NCI-H82 treated with DMSO at 0.1 percent for 48 hours (cell line): ENCODE data around the gene GLIS2.

Source experiments
- DNase-seq: peaks from one replicate; lab custom pipeline; 2025; ENCODE audit not compliant: unreplicated experiment; lab: John Stamatoyannopoulos, UW

The GLIS2 gene

DNA sequence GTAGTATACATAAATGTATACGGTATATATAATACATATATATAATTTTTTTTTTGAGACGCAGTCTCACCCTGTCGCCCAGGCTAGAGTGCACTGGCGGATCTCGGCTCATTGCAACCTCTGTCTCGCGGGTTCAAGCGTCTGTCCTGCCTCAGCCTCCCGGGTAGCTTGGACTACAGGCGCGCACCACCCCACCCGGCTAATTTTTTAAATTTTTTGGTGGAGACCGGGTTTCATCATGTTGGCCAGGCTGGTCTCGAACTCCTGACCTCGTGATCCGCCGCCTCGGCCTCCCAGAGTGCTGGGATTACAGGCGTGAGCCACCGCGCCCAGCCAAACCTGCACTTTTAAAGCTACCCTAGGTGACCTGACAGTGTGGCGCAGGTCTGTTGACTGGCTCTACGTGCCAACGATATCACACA is 34.5 kb downstream of the GLIS2 start:
- DNase-seq = no peak

DNA sequence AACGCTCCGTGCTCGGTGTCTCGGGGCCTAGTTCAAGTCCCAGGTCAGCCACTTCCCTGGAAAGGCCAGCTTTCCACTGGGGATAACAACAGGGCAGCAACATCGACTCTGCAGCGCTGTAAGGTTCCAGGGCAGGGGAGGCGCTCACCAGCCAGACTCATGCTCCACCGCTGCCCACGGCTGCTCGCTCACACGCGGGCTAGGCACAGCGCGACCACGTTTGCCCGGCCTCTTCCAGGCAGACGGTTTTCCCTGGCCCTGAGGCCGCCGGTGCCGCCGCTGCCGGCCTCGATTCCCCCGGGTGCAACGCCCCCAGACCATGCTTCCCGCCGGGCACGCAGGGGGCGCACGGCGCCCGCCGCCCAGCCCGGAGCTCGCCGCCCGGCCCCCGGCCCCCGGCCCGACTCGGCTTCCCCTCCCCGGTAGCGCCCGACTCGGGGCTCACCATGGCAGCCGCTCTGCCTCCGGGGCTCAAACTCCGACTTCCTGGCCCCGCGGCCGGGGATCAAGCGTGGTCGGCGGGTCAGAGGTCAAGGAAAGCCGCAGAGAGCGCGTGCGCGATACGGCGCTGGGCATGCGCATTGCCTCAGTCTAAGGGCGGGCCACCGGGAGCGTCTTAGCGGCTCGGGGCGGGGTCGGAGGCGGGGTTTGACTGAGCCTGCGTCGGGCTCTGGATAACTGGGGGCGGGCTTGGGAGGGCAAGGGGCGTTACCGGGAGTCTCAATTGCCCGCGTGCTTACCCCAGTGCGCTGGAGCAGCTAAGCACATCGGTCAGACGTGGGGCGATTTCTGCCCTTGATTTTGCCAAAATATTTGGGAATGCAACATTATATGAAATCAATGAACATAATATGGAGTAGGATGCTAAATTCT is 35.2 kb downstream of the GLIS2 start, which contains the start of gene PAM16:
TSS of gene PAM16 (minus strand) at position 535 of the 873 bp plus-strand sequence. CDS start at position 448, 87 bp downstream.
- peak; percentile 94 for DNase-seq

DNA sequence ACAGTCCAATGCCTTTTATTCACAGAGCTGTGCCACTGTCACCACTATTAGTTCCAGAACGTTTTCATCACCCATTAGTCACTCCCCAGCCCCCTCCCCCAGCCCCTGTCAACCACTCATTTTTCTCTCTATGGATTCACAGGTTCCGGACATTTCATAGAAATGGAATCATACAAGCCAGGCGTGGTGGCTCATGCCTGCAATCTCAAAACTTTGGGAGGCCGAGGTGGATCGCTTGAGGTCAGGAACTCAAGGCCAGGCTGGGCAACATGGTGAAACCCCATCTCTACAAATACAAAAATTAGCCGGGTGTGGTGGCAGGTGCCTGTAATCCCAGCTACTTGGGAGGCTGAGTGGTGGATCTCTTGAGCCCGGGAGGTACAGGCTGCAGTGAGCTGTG is 36.0 kb downstream of the GLIS2 start:
- DNase-seq = no peak

DNA sequence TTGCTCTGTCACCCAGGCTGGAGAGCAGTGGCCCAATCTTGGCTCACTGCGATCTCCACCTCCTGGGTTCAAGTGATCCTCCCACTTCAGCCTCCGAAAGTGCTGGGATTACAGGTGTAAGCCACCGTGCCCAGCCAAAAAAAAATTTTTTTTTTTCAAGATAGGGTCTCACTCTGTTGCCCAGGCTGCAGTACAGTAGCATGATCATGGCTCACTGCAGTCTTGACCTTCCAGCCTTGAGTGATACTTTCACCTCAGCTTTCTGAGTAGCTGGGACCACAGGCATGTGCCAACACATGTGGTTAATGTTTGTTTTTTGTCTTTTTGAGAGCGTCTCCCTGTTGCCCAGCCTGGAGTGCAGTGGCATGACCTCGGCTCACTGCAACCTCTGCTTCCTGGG is 37.0 kb downstream of the GLIS2 start:
- no peak for DNase-seq

DNA sequence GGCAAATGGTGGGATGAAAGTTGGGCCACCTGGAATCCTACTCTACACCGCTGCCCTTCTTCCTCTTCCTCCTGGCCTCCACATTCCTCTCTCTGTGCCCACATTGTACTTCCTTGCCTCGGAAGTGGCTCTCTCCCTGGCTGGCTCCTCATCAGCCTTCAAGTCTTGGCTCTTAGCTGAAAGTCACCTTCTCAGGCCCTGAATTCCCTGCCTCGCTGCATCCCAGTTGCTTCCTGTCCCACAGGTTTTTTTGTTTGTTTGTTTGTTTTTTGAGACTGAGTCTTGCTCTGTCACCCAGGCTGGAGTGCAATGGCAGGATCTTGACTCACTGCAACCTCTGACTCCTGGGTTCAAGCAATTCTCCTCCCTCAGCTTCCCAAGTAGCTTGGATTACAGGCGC is 37.8 kb downstream of the GLIS2 start:
- no peak for DNase-seq

DNA sequence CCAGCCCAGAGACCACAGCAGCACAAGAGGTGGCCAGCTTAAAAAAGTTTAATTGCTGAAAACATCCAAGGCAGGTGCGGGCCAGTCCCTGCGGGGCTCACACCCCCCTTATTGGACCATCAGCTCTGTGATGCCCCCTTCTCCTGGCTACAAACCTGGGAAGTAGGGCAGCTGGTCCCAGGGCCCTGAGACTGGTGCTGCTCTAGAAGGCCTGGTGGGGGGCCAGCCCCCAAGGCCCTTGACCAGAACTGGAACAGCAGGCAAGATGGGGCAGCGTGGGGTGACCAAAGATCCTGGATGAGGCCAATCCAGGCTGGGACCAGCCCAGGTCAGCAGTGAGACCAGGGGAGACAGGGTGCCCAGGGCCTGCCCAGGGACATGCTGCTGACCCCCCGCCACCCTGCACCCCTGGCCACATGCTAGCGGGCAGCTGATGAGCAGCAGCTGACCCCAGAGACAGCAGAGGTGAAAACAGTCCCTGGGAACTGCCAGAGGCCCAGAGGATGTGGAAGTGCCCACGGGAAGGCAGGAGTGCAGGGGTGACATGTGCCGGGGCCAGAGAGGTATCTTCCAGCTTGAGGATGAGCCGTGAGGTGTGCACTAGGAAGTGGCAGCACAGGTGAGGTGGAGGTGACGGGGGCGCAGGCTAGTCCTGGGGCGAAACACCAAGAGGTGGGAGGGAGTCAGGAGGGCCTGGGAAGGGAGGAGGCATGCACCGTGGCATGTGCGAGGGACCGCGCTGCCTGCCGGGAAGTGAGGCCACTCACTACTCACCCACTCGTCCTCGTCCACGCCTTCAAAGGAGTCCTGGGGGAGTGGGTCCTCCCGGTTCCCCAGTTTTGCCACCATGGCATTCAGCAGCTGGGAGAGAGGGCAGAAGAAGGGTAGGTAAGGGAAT is 38.9 kb downstream of the GLIS2 start:
- DNase-seq = no peak

DNA sequence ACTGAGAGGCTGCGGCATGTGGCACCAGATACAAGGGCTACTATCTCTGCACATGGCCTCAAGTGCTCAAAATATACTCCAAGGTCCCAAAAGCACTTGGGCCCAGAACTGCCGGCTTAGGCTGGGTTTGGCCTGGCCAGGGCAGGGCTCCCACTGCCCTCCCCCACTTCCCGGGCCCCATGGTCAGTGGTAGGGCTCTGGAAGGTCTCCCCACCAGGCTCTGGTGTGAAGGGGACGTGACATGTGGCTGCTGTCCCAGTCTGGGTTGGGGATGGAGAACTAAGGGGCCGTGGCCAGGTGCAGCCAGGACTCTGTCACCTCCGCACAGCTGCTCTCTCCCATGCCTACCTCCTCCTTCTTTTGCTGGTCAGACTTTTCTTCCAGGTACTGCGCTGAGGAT is 41.0 kb downstream of the GLIS2 start:
- no peak for DNase-seq

DNA sequence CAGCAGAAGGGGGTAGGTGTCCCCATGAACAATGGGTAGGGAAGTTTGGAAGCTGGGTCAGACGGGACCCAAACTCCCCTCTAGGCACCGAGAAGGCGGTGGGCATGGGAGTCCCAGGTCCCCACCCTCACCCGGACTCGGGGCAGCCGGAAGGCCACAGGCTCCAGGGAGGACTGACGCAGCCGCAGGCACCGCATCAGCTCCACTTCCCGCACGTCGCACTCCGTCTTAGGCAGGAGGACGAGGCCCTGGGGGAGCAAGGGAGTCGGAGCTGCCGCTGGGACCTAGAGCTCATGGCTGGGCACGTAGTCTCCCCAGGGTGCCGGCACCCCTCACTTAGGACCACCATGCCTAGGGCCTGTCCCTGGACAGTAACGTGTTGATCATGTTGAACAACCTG is 42.4 kb downstream of the GLIS2 start:
- no peak for DNase-seq

DNA sequence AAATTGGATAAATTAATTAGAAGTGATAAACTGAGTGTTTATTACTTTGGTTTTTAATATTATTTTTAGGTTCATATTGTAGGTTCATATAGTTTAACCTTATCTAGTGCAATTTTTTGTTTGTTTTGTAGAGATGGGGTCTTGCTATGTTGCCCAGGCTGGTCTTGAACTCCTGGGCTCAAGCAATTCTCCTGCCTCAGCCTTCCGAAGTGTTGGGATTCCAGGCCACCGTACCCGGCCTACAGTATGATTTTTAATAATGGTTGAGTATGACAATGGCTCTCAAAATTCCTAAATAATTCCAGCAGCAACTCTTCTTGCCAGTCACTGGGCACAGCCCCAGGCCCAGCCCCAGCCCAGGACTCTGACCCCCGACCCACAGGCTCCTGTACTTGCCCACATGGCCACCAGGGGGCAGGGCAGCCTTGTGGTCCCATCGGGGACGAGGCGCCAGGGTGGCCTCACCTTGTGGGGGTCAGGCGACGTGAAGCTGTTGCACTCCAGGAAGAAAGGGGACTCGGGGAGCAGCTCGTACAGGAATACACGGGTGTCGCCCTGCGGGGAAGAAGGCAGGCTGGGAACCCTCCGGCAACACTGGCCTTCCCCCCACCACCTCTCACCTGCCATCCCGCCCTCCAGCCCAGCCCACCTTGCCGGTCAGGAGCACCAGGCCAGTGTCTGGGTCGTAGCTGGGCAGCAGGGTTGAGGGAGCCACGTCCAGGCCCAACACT is 43.1 kb downstream of the GLIS2 start:
- DNase-seq = no peak

DNA sequence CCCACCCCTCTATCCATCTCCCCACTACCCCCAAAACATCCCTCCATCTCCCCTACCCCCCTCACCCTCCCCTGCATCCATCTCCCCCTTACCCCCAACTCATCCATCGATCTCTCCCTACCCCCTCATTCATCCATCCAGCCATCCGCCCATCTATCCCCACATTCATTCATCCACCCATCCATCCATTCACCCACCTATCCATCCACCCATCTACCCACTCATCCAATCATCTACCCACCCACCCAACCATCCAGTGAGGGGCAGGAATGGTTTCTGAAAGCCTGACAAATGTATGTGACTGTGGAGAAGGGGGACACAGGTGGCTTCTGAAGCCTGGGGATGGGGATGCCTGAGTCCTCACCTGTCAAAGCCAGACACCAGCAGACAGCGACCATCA is 44.0 kb downstream of the GLIS2 start:
- DNase-seq = no peak

DNA sequence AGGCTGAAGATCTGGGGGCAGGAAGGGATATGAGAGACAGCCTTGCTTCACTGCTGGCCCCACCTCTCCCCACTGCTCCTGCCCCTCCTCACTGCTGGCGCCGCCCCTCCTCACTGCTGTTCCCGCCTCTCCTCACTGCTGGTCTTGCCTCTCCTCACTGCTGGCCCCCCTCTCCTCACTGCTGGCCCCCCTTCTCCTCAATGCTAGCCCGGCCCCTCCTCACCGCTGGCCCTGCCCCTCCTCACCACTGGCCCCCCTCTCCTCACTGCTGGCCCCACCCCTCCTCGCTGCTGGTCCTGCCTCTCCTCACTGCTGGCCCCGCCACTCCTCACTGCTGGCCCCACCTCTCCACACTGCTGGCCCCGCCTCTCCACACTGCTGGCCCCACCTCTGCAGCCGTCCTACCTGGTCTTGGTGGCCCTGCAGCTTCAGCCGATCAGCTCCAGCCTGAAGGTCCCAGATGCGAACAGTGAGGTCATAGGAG is 44.7 kb downstream of the GLIS2 start:
- DNase-seq = peak; percentile 31

DNA sequence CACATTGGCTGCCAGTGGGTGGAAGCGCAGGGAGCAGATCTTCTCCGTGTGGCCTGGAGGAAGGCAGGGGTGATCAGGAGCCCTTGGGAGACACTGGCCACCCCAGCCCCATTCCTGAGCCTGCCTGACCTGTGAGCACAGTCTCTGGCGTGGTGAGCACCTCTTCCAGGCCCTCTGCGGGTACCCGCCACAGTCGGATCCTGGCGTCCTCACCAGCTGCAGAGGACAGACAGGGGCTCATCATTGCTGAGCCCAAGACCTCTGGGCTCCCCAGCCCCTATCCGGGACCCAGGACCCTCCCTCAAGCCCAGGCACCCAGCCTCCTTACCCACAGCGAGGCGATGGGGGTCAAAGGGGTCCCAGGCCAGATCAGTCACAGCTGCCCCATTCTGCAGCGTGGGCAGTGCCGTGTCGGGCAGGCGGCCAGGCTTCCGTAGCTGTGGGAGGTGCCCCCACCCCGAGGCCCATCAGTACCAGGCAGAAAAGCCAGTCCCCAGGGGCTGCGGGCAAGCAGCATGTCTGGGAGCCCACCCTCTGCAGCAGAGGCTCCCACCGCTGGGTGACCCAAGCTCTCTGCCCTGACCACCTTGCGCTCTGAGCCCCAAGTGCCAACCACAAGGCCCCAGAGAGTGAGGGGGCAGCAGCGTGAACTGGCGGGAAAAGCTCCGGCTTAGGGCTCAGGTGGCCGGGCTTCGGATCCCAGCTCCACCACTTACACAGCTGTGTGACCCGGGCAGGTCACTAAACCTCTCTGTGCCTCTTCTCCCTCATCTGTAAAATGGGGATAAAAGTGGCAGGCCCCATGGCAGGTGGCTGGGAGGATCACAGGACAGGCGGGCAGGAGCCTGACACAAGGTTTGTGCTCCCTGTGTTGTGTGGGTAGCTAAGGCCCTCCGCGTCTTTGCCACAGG is 45.4 kb downstream of the GLIS2 start:
- DNase-seq = no peak

DNA sequence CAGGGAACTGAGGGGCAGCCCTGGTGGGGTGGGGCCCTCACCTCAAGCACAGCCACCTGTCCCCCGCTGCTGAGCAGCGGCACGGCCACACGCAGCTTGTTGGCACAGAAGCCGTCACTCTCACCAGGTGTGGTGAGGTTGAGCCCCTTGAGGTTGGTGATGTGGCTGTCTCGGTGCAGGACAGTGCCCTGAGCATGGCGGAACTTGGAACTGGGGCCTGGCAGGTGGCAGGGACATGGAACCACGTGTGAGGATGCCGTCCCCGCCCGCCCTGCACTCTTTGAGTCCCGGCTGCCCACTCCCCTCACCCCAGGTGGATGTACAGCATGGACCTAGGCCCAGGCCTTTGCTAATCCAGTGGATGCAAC is 46.1 kb downstream of the GLIS2 start:
- DNase-seq = no peak

DNA sequence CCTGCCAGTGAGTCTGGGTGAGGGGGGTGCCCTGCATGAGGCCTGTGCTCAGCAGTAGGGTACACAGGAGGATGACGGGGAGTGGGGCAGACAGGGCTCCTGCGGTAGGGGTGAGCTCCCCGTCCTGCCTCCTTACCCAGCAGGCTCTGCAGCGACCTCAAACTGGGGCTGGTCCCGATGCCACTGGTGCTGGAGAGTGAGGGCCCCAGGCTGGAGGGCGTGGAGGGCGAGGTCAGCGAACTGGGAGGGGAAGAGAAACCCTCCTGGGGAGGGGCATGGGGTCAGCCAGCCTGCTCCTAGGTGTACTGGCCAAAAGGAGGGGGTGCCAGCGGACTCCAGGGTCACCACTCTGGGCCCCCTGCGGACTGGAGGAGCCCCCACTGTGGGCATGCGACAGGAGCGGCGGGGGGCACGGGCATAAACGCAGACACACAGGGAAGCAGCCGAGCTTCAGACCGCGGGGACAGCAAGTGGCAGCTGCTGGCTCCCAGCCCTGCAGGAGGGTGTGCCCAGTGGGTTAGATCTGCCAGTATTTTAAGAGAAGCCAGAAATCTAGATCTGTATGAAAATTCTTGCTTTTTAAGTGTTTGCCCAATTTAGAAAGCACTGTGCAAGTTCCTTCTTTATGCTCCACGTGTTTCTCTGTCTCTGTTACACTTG is 46.7 kb downstream of the GLIS2 start:
- no peak for DNase-seq

DNA sequence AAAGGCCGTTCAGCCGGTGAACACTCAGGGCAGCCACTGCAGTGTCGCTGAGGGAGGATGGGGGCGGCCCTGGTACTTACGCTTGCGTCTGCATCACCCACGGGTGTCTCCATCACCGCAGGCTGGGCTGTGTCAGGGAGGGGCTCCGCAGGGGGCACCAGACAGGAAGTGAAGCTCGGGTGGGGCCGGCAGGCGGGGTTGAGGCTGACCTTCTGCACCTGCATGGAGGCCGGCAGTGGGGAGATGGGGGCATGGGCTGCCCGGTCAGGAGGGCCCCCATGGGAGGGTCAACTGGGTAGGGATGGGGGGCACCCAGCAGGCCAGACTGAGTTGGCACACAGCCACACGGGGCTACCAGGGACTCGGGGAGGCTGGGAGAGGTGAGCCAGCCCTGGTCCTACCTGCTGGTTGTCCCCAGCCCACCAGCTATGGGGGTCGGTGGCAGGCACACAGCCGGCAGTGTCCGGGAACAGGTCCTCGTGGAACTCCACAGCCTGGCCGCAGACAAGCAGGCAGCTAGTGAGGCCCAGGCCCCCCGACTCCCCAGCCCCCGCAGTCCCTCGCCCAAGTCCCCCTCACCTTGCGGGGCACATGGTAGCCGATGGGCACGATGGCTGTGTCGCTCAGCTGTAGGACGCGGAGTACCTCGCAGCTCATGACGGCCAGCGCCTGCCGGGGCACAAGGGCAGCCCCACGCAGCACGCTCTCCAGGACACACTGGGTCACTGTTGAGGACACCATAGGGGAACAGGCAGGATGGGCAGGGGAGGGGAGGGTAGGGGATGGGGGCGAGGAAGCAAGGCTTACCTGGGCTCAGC is 48.5 kb downstream of the GLIS2 start:
- no peak for DNase-seq

DNA sequence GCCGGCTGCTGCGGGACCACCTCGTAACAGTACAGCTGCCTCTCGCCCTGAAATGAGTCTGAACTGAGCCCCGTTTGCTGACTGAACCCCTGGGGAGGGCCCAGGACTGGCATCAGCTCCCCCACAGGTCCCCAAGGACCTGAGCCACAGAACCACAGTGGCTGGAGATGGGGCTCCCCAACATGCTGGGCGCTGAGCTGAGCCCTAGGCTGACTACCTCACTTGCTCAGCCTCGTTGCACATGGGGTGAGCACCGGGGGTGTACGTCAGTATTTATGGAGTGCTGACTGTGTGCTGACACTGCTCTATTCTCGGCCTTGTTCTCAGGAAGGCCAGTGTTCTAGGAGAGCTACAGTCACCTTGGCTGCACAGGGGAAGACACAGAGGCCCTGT is 49.1 kb downstream of the GLIS2 start:
- no peak for DNase-seq

DNA sequence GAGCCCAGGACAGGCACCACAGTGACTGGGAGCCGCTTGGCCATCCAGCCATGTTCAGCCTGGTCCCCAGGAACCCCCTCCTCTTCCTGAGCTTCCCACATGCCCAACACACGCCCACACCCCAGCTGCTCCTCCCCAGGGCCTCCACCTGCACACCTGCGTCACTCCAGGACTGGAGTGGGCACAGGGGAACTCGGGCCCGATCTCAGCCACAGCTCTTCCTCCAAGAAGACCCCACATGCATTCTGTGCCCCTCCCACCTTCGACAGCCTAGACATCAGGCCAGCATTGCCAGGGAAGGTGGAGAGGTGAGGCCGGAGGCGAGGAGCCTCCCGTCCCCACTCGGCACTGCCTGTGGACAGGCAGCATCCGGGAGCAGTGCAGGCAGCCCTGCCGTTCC is 49.7 kb downstream of the GLIS2 start:
- DNase-seq = no peak

DNA sequence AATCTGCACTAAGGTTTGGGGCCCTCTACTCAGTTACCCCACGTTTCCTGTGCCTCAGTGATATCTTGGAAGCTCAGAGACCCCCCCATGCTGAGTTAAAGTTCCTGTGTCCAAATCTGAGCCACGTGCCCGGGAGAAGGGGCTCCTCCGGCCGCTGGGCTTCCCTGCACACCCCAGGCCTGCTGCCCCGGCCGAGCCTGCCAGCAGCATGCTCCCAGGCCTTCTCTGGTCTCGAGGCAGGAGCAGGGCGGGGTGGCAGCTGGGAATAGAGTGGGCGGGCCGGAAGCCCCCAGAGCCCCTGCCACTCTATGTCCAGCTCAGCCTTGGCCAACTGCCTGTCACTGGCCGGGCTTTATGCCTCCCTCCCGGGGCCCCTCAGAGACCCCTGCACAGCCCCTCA is 50.1 kb downstream of the GLIS2 start:
- DNase-seq = no peak

DNA sequence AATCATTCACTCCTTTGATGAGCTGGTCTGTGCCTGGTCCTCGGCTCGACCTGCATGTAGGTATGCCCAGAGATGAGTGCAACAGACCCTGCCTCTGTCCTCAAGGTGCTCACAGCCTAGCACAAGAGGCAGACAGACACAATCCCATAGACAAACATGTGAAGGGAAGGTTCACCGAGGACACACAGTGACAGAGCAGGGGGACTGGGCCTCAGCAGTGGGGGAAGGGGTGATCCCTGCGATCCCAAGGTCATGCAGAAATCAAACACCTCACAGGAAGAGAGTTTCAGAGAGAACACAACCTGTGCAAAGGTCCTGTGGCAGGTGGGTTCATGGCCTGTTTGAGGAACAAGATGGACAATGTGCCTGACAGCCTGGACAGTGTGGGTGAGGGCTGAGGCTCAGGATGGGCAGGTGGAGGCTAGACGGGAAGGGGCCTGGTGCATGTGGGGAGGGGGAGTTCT is 51.6 kb downstream of the GLIS2 start:
- no peak for DNase-seq
